ENCODE measurements around the gene MAP2K5.

Gene MAP2K5

GRCh38 chr15:67542420-67543347 lies at the start of gene MAP2K5:
MAP2K5 (plus strand) TSS chr15:67542703; CDS start chr15:67543336, 633 bp downstream.
- in situ Hi-C loops (cut with MboI; ENCODE audit: low sequenced_read_pairs) = no loop called here

DNA sequence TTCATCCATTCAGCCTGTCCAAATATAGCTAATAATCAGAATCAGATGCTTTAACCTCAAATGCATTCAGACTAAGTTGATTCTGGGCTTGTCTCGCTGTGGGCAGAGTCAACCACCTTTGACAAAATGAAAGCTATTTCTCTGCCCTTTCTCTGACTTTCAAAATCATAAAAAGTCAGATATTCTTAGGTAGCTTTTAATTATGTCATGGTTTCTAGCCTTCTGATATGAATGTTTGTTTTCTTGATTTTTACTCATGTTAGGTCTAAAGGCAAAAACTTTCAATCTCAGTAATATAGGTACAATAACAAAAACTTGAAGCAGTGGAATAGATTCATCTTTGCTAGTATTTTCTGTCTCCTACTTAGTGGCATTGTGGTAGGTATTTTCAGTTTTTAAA lies 46.9 kb upstream of the MAP2K5 start:
- in situ Hi-C loops (cut with MboI; ENCODE audit: low sequenced_read_pairs) = no loop called here

- in situ Hi-C loops (cut with MboI; ENCODE audit: low sequenced_read_pairs) = no loop called here
These were observed 41.2 kb upstream of the MAP2K5 start for GRCh38 chr15:67501177-67501835.

DNA sequence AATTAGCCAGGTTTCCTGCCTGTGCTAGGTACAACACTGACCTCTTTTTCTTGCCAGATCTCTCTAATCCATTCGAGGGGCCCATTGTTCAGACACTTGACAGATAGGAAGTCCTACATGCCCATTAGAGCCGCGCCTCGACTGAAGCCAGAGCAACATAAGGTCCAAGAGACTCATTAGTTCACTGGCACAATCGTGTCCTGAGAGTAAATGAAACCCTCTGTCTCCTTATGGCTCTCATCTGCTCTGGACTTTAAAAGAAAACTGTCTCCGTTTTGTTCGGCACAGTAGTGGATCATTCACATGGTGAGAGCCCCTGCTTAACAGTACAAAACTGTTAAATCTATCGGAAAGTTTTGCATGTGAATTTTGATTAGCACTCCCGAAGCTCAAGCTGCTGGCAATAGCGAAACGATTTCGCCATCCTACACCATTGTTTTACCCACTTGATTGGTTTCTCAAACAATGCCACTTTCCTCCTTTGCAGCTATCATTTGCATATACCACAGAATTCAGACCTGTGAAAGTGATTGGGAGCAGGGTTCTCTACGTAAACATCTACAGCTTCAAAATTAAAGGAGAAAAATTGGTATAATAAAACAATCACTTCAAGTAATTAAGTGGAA lies 40.6 kb upstream of the MAP2K5 start:
- in situ Hi-C loops (cut with MboI; ENCODE audit: low sequenced_read_pairs) = no loop called here

GRCh38 chr15:67504056-67504455 lies 38.4 kb upstream of the MAP2K5 start:
- in situ Hi-C loops (cut with MboI; ENCODE audit: low sequenced_read_pairs) = no loop called here

DNA sequence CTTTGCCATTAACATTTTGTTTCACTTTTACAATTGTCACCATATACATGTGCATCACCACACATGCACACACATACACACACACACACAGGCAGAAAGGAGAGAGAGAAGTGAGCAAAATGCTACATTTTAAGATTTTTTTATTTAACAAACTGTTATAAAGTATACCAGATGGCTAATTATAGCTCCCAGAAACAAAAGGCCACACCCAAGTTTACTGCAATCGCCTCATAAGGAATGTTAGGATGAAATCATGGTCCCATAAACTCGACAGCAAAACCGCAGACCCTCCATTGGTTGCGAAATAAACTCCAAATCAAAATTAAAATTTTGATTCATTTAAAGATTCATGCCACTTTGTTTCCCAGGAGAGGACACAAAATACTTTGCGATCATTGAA lies 37.7 kb upstream of the MAP2K5 start:
- in situ Hi-C loops (cut with MboI; ENCODE audit: low sequenced_read_pairs) = no loop called here

DNA sequence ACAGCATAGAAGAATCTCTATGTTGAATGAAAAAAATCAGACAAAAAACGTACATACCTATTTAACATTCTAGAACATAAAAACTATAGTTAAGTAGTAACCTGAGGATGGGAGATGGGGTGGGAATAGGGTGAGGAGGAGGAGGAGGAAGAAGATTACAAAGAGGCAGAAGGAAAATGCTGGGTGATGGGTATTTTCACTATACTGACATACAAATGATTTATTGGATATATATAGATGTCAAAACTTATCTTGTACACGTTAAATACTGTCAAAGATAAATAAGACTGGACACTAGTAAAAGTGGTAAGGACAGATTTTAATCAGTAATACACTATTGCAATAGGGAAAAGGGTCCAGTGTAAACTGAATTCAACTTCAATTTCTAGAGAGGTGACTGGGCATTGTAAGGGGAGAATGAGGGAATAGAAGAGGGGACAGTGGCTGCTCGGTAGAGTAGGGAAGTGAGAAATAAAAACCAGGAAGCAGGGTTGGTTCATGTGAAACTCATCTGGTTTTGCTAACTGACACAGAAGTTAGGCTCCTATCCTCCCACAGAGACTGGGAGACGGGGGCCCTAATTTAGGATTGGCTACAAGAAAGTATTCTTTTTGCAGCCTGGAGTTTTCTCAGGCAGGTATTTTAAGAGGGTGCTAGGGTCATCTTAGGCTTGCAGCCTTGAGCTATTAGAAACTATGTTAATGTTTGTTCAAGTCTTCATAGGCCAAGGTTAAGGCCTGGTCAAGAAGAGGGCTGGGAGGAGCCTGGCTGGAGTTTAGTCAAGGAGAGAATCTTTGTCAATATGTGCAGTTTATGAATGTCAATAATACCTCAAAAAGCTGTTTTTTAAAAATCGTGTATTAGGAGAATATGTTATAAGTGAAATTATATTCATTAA lies 36.6 kb upstream of the MAP2K5 start:
- in situ Hi-C loops (cut with MboI; ENCODE audit: low sequenced_read_pairs) = no loop called here

- in situ Hi-C loops (cut with MboI; ENCODE audit: low sequenced_read_pairs) = no loop called here
These were observed 35.4 kb upstream of the MAP2K5 start for GRCh38 chr15:67506775-67507747.

DNA sequence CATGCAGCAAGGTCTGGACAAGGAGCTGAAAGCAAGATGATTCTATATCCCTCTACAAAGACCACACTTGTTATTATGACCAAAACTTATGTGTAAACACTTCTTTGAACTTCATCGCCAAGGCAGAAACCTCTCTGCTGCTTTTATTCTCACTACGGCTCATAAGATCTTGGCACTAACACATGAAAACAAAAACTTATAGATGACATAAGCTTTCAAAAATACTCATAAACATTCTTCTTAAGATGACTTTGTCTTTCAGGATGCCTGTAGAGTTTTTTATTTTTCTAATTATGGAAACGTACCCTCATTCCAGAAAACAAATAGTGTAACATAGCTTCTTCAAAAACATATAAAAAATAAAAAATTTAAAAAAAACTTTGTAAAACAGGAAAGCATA lies 34.1 kb upstream of the MAP2K5 start:
- in situ Hi-C loops (cut with MboI; ENCODE audit: low sequenced_read_pairs) = no loop called here

DNA sequence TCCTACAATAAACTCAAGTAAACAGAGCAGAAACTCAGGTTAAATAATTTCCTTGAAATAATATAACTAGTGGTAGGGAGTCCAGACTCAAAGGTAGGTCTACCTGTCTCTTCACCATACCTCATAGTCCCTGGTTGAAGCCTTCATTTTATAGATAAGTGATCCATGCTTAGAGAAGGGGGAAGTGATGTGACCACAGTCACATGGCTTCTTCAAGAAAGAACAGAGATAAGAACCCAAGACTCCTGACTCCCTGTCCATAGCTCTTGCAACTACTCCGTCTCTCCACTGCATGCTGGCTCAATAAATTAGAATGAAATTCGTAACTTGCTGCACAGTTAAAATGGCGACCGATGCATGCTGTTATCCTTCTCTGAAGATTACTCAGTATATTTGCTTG lies 32.6 kb upstream of the MAP2K5 start:
- in situ Hi-C loops (cut with MboI; ENCODE audit: low sequenced_read_pairs) = no loop called here

DNA sequence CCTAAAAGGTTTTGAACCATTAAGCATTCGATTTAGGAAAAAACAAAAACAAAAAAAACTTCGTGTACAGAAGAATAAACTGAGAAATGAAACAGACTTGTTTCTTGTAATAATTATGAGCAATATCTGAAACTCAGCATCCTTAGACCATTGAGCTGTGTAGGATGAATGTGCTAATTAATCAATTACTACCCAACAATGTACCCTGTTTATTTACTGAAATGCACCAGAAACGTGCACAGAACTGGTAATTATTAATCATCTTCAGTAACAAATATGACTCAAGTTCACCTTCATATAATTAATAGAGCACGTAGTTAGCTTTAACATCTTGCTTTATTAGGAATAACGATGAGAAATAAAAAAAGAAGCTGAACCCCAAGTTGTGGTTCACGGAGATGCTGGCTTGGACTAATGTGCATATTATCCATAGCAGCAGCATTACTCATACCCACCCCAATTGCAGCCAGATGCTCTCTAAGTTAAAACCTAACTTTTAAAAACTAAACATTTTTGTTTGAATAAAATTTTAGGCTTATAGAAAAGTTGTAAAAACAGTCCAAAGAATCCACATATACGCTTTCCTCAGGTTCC lies 31.8 kb upstream of the MAP2K5 start:
- in situ Hi-C loops (cut with MboI; ENCODE audit: low sequenced_read_pairs) = no loop called here

DNA sequence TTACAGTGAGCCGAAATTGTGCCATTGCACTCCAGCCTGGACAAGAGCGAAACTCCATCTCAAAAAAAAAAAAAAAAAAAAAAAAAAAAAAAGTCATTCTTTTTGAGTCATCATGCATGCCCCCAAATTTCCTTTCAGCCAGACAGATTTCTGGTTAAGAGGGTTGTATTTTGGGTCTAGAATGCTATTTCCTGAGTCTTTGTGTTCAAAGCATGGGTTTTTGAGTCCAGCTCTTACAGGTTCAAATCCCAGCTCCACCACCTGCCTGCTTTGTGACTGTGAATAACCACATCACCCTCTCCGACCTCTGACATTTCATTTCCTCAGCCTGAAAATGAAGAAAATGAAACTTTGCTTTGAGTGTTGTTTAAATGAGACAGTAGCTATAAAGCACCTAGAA lies 30.9 kb upstream of the MAP2K5 start:
- in situ Hi-C loops (cut with MboI; ENCODE audit: low sequenced_read_pairs) = no loop called here

GRCh38 chr15:67512140-67512539 lies 30.4 kb upstream of the MAP2K5 start:
- in situ Hi-C loops (cut with MboI; ENCODE audit: low sequenced_read_pairs) = no loop called here

- in situ Hi-C loops (cut with MboI; ENCODE audit: low sequenced_read_pairs) = no loop called here
These were observed 29.4 kb upstream of the MAP2K5 start for GRCh38 chr15:67512933-67513714.

GRCh38 chr15:67515090-67515489 lies 27.4 kb upstream of the MAP2K5 start:
- in situ Hi-C loops (cut with MboI; ENCODE audit: low sequenced_read_pairs) = no loop called here

- in situ Hi-C loops (cut with MboI; ENCODE audit: low sequenced_read_pairs) = no loop called here
These were observed 26.9 kb upstream of the MAP2K5 start for GRCh38 chr15:67515557-67515956.

DNA sequence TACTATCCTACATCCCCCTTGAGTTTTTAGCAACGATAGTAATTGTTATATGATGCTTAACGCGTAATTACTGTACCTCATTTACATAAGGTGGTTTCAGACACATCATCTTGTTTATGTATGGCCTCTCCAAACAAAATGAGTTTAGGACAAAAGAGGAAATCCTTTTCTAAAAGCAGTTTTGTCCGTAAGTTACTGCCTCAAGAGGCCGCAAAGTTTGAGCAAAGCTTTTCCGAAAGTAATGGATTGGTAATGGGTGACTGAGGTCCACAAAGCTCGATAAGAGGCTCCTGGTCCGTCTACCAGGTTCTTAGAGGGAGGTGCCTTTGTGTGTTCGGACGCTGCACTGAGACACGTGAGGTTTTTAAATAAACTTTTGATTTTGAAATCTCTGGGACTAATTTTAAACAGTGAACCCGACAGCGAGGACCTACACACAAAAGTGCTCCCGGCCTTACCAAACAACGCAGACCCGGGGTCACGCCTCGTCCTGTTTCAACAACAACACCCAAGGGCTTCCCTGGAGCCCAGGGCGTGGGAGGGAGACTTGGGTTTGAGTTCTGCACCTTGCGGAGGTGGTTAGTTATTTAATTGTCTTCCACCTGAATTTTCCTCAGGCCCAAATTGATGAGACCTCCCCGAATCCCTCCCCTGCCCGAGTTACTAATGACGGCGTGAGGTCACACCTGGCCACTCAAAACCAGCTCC lies 22.0 kb upstream of the MAP2K5 start:
- in situ Hi-C loops (cut with MboI; ENCODE audit: low sequenced_read_pairs) = no loop called here

Measured in HL-60/S4 treated with phorbol 12-myristate 13-acetate at 8.2 ng/mL for 4 days and 3 days (cell line).